Measurements from ENCODE around the gene SLC10A2. TPM values are rescaled to one million over a fixed set of nuclear protein-coding genes. Genes with fewer than 3 reads are reported as not detected.
"Not testable (repeated sequence)": the region's sequence is repeated elsewhere in the genome, so short reads cannot be mapped to it uniquely, and the experiment has no call there.

The SLC10A2 gene
- total RNA-seq, 1 donor from 2014 or later: not detected

DNA sequence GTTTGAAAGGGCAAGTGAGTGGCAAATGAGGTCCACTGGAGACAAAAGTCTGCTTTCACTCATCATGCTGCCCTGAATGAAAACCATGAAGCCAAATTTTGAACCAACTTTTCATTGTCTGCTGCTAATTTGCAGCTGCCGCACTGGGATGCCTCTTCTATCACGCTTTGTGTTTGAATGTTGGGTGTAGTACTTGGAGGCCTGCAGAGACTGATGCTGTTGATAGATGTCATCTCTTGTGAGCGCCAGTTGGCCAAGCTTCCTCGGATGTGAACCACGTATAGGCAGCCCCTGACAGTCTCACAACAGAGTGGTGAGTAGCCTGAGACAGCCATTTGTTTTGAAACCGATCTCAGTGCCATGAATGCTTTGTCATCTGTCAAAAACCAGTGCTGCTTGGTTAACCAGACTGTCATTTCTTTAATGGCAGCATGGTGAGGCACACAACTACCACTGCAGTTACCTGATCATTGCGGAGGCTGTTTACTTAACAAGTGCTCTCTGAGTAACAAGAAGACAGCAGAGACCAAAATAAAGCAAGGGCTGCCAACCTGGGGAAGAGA lies 31.2 kb upstream of the SLC10A2 start:
- TF ChIP-seq, protein P1, sequence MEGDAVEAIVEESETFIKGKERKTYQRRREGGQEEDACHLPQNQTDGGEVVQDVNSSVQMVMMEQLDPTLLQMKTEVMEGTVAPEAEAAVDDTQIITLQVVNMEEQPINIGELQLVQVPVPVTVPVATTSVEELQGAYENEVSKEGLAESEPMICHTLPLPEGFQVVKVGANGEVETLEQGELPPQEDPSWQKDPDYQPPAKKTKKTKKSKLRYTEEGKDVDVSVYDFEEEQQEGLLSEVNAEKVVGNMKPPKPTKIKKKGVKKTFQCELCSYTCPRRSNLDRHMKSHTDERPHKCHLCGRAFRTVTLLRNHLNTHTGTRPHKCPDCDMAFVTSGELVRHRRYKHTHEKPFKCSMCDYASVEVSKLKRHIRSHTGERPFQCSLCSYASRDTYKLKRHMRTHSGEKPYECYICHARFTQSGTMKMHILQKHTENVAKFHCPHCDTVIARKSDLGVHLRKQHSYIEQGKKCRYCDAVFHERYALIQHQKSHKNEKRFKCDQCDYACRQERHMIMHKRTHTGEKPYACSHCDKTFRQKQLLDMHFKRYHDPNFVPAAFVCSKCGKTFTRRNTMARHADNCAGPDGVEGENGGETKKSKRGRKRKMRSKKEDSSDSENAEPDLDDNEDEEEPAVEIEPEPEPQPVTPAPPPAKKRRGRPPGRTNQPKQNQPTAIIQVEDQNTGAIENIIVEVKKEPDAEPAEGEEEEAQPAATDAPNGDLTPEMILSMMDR (IDR thresholded peaks at IDR 0.05): no peak
- Mint-ChIP-seq H3K27me3 (ENCODE audit: unreplicated experiment) (no peaks in the 10 kb centered on the region), H3K36me3 (ENCODE audit: unreplicated experiment) (peaks cover 2% of the 10 kb centered on the region), H3K9me3 (ENCODE audit: unreplicated experiment) (peaks cover 11% of the 10 kb centered on the region), H3K27ac (ENCODE audit: unreplicated experiment) (no peak overlapping the region), H3K4me3 (ENCODE audit: unreplicated experiment) (no peak overlapping the region), H3K4me1 (ENCODE audit: unreplicated experiment) (peaks cover 1% of the 10 kb centered on the region)
- DNase-seq (ENCODE audit: extremely low spot score, unreplicated experiment): no peak

DNA sequence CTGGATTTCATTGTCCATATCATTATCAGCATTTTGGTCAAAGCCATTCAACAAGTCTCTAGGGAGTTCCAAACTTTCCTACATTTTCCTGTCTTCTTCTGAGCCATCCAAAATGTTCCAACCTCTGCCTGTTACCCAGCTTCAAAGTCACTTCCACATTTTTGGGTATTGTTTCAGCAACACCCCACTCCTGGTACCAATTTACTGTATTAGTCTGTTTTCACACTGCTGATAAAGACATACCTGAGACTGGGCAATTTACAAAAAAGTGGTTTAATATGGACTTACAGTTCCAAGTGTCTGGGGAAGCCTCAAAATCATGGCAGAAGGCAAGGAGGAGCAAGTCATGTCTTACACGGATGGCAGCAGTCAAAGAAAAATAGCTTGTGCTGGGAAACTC lies 27.4 kb upstream of the SLC10A2 start:
- H3K4me3 Mint-ChIP-seq (ENCODE audit: unreplicated experiment); DNase-seq (ENCODE audit: extremely low spot score, unreplicated experiment); H3K4me1 Mint-ChIP-seq (ENCODE audit: unreplicated experiment); H3K36me3 Mint-ChIP-seq (ENCODE audit: unreplicated experiment); H3K27me3 Mint-ChIP-seq (ENCODE audit: unreplicated experiment); H3K27ac Mint-ChIP-seq (ENCODE audit: unreplicated experiment): not testable (repeated sequence)
- peaks cover 11% of the 10 kb centered on the region for H3K9me3 Mint-ChIP-seq (ENCODE audit: unreplicated experiment)

DNA sequence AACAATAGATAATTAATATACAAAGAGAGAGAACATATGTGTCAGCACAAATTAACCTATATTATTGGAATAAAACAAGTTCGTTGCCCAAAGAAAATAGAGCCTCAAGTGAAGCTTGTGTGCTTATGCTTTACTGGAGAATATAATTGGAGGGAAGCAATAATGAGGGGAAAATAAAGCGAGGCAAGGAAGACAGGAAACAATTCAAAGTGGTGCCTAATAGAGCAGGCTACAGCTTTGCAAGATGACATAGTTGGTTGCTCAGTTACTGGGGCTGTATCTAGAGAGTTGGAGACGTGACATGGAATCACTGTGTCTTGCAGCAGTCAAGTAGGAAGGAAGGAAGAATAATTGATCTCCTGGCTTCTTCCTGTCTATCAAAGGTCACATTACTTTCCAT lies 21.1 kb upstream of the SLC10A2 start:
- DNase-seq (ENCODE audit: extremely low spot score, unreplicated experiment): no peak
- Mint-ChIP-seq H3K27me3 (ENCODE audit: unreplicated experiment) (peaks cover 10% of the 10 kb centered on the region), H3K4me3 (ENCODE audit: unreplicated experiment) (no peak overlapping the region), H3K4me1 (ENCODE audit: unreplicated experiment) (no peaks in the 10 kb centered on the region), H3K27ac (ENCODE audit: unreplicated experiment) (no peak overlapping the region), H3K36me3 (ENCODE audit: unreplicated experiment) (no peaks in the 10 kb centered on the region), H3K9me3 (ENCODE audit: unreplicated experiment) (no peaks in the 10 kb centered on the region)
- TF ChIP-seq, protein P1 (IDR thresholded peaks at IDR 0.05): no peak

DNA sequence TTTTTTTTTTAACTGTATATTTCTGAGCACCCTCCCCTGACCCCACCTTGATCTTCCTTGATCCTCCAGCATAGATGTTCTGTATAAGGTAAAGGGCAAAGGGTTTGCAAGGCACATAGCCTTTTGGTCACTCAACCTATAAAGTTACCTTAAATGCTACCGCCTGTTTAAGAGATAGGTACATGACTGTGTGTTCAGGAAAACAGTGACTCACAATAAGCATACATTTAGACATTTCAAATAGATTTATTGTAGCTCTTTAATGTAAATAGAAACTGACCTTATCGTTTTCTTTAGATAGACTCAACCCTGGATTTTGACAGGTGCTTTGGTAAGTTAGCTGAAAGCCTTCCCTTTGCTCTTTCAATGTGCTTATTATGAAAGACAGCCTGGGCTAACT lies 15.2 kb upstream of the SLC10A2 start:
- peaks cover 36% of the 10 kb centered on the region for H3K27me3 Mint-ChIP-seq (ENCODE audit: unreplicated experiment)
- no peaks in the 10 kb centered on the region for H3K9me3 Mint-ChIP-seq (ENCODE audit: unreplicated experiment)
- DNase-seq (ENCODE audit: extremely low spot score, unreplicated experiment): no peak
- TF ChIP-seq, protein P1 (IDR thresholded peaks at IDR 0.05): no peak
- no peak overlapping the region for H3K27ac Mint-ChIP-seq (ENCODE audit: unreplicated experiment)
- no peak overlapping the region for H3K4me3 Mint-ChIP-seq (ENCODE audit: unreplicated experiment)
- H3K4me1 Mint-ChIP-seq (ENCODE audit: unreplicated experiment): no peaks in the 10 kb centered on the region
- H3K36me3 Mint-ChIP-seq (ENCODE audit: unreplicated experiment): no peaks in the 10 kb centered on the region

DNA sequence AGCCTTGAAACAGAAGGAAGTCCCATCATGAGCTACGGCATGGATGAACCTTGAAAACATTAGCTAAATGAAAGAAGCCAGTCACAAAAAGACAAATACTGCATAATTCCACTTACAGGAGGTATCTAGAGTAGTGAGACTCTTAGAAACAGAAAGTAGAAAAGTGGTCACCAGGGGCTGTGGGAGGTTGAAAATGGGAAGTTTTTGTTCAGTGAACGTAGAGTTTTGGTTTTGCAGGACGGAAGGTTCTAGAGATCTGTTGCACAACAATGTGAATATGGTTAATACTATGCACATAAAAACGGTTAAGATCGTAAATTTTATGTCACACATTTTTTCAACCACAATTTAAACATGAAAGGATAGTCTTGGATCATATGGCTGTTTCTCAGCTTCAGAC lies 11.9 kb upstream of the SLC10A2 start:
- peaks cover 31% of the 10 kb centered on the region for H3K27me3 Mint-ChIP-seq (ENCODE audit: unreplicated experiment)
- H3K4me3 Mint-ChIP-seq (ENCODE audit: unreplicated experiment): no peak overlapping the region
- H3K36me3 Mint-ChIP-seq (ENCODE audit: unreplicated experiment): no peaks in the 10 kb centered on the region
- H3K27ac Mint-ChIP-seq (ENCODE audit: unreplicated experiment): no peak overlapping the region
- H3K9me3 Mint-ChIP-seq (ENCODE audit: unreplicated experiment): no peaks in the 10 kb centered on the region
- TF ChIP-seq, protein P1 (IDR thresholded peaks at IDR 0.05): no peak
- no peak for DNase-seq (ENCODE audit: extremely low spot score, unreplicated experiment)
- no peaks in the 10 kb centered on the region for H3K4me1 Mint-ChIP-seq (ENCODE audit: unreplicated experiment)

DNA sequence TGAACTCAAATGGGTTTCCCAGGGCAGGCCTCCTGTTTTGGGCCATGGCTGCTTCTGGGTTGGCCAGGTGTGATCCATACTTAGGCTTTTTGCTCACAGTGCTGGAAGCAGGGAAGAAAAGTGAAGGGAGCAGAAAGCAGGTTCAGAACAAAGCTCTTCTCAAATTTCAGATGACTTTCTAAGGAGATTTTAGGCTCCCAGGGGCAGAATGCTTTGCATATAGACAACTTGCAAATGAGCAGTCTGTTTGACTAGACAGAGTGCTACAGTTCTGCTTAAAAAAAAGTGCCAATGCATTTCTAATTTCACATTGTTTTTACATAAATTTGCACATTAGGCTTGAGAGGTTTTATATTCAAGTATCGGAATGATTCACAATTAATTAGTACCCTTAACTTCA lies 2.6 kb upstream of the SLC10A2 start:
- no peak for DNase-seq (ENCODE audit: extremely low spot score, unreplicated experiment)
- Mint-ChIP-seq H3K4me1 (ENCODE audit: unreplicated experiment) (no peaks in the 10 kb centered on the region), H3K9me3 (ENCODE audit: unreplicated experiment) (no peaks in the 10 kb centered on the region), H3K27me3 (ENCODE audit: unreplicated experiment) (peaks cover 13% of the 10 kb centered on the region), H3K36me3 (ENCODE audit: unreplicated experiment) (no peaks in the 10 kb centered on the region), H3K27ac (ENCODE audit: unreplicated experiment) (no peak overlapping the region), H3K4me3 (ENCODE audit: unreplicated experiment) (no peak overlapping the region)
- TF ChIP-seq, protein P1 (IDR thresholded peaks at IDR 0.05): no peak

Data from osteocyte (in vitro differentiated cells).